Right kidney (tissue), 1 donor: ENCODE results near the gene AGAP1.
"Not testable (repeated sequence)": the region's sequence is repeated elsewhere in the genome, so short reads cannot be mapped to it uniquely, and the experiment has no call there.

Experiments
- DNase-seq: peaks from one replicate; pipeline ENCODE4 v3.0.0-alpha.2; 2016

Gene AGAP1

GRCh38 chr2:235923859-235924674 lies 430.2 kb downstream of the AGAP1 start:
- DNase-seq, result no peak

- no peak for DNase-seq
Measured at GRCh38 chr2:235924675-235925063, 430.8 kb downstream of the AGAP1 start.

GRCh38 chr2:235925250-235925919 lies 431.5 kb downstream of the AGAP1 start:
- no peak for DNase-seq

- DNase-seq, result no peak
Measured at GRCh38 chr2:235926229-235926628, 432.4 kb downstream of the AGAP1 start.

- DNase-seq, result no peak
Measured at GRCh38 chr2:235928751-235929370, 435.0 kb downstream of the AGAP1 start.

GRCh38 chr2:235930701-235931100 lies 436.9 kb downstream of the AGAP1 start:
- DNase-seq, result no peak

GRCh38 chr2:235931676-235932075 lies 437.8 kb downstream of the AGAP1 start:
- no peak for DNase-seq

- no peak for DNase-seq
Measured at GRCh38 chr2:235934059-235934773, 440.4 kb downstream of the AGAP1 start.

- no peak for DNase-seq
Measured at GRCh38 chr2:235934774-235935484, 441.1 kb downstream of the AGAP1 start.

- no peak for DNase-seq
Measured at GRCh38 chr2:235935773-235936172, 441.9 kb downstream of the AGAP1 start.

GRCh38 chr2:235936493-235936892 lies 442.6 kb downstream of the AGAP1 start:
- no peak for DNase-seq

GRCh38 chr2:235937087-235937486 lies 443.2 kb downstream of the AGAP1 start:
- no peak for DNase-seq

GRCh38 chr2:235937526-235937925 lies 443.7 kb downstream of the AGAP1 start:
- DNase-seq, result no peak

GRCh38 chr2:235937936-235938335 lies 444.1 kb downstream of the AGAP1 start:
- DNase-seq, result no peak

- DNase-seq, result no peak
Measured at GRCh38 chr2:235938611-235939010, 444.8 kb downstream of the AGAP1 start.

- DNase-seq, result no peak
Measured at GRCh38 chr2:235939471-235939870, 445.6 kb downstream of the AGAP1 start.

GRCh38 chr2:235940330-235940729 lies 446.5 kb downstream of the AGAP1 start:
- DNase-seq, result no peak

GRCh38 chr2:235944591-235944990 lies 450.7 kb downstream of the AGAP1 start:
- DNase-seq, result no peak

- no peak for DNase-seq
Measured at GRCh38 chr2:235945608-235946140, 451.8 kb downstream of the AGAP1 start.

- no peak for DNase-seq
Measured at GRCh38 chr2:235946590-235946989, 452.7 kb downstream of the AGAP1 start.

- DNase-seq, result not testable (repeated sequence)
Measured at GRCh38 chr2:235947055-235947454, 453.2 kb downstream of the AGAP1 start.
